ENCODE measurements around the gene FAM83D. TPM values are rescaled to one million over a fixed set of nuclear protein-coding genes. Genes with fewer than 3 reads are reported as not detected.

Gene FAM83D
- total and polyA plus RNA-seq, 2 of the 4 experiments (the other 2 are of a cell fraction), result 20.4 to 26.4 TPM

- H3K23ac ChIP-seq (ENCODE audit: low read depth, low read length), result no peak overlapping the region
- no peaks in the 10 kb centered on the region for H3K4me1 ChIP-seq (ENCODE audit: control insufficient read depth, insufficient read depth, low read length)
- DNase-seq (no peak), ATAC-seq (ENCODE audit: low read depth) (no peak)
- no peak overlapping the region for H2BK15ac ChIP-seq (ENCODE audit: low read depth, low read length)
- H3K4ac ChIP-seq (ENCODE audit: low read depth, low read length), result no peak overlapping the region
- H2AK9ac ChIP-seq (replicated peaks; ENCODE audit: low read depth, low read length, poor library complexity), result no peak overlapping the region
- no peak overlapping the region for H2AFZ ChIP-seq (replicated peaks; ENCODE audit: low read length, poor library complexity)
- no peak overlapping the region for H3K4me2 ChIP-seq (ENCODE audit: low read depth, low read length)
- H3K18ac ChIP-seq (ENCODE audit: low read depth, low read length), result no peak overlapping the region
- no peak overlapping the region for H2BK5ac ChIP-seq (ENCODE audit: low read depth, low read length, poor library complexity, severe bottlenecking)
- dilution Hi-C loops (cut with HindIII; ENCODE audit: low sequenced_read_pairs, unreplicated experiment), result no loop called here
- H3K9me1 ChIP-seq (ENCODE audit: insufficient read depth, low read length), result no peaks in the 10 kb centered on the region
- H3K36me3 ChIP-seq (ENCODE audit: control insufficient read depth, insufficient read depth, low read length), result no peaks in the 10 kb centered on the region
- no peak overlapping the region for H4K5ac ChIP-seq (ENCODE audit: low read depth, low read length)
- in situ Hi-C loops (cut with MboI; ENCODE audit: low sequenced_read_pairs), result loop anchor here (10.0 kb wide), 1 partner anchor 125 kb away; no protein-coding TSS in a partner anchor
- no peak overlapping the region for H2BK120ac ChIP-seq (ENCODE audit: low read depth, low read length)
- H2AK5ac ChIP-seq (ENCODE audit: low read depth, low read length), result no peak overlapping the region
- no peak overlapping the region for H3K9ac ChIP-seq (ENCODE audit: low read depth, low read length)
- no peak for TF ChIP-seq CEBPB (IDR thresholded peaks at IDR 0.05; ENCODE audit: low read depth, low read length)
- TF ChIP-seq MAZ (IDR thresholded peaks at IDR 0.05; ENCODE audit: borderline replicate concordance, low read depth, low read length), result no peak
- no peak for TF ChIP-seq FOS (IDR thresholded peaks at IDR 0.05; ENCODE audit: low read depth, low read length)
- no peak for TF ChIP-seq SMC3 (IDR thresholded peaks at IDR 0.05; ENCODE audit: low read depth, low read length)
- no peak for TF ChIP-seq BHLHE40 (IDR thresholded peaks at IDR 0.05; ENCODE audit: low read depth, low read length)
- no peak for TF ChIP-seq RAD21 (IDR thresholded peaks at IDR 0.05; ENCODE audit: low read length)
- TF ChIP-seq, protein P1, sequence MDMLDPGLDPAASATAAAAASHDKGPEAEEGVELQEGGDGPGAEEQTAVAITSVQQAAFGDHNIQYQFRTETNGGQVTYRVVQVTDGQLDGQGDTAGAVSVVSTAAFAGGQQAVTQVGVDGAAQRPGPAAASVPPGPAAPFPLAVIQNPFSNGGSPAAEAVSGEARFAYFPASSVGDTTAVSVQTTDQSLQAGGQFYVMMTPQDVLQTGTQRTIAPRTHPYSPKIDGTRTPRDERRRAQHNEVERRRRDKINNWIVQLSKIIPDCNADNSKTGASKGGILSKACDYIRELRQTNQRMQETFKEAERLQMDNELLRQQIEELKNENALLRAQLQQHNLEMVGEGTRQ (IDR thresholded peaks at IDR 0.05; ENCODE audit: low read depth, low read length), result no peak
- TF ChIP-seq RFX5 (IDR thresholded peaks at IDR 0.05; ENCODE audit: low read depth, low read length), result no peak
- no peak for TF ChIP-seq POLR2A (IDR thresholded peaks at IDR 0.05; ENCODE audit: low read depth, low read length)
- no peak for TF ChIP-seq MAFK (IDR thresholded peaks at IDR 0.05; ENCODE audit: low read depth, low read length)
- TF ChIP-seq, protein P2, sequence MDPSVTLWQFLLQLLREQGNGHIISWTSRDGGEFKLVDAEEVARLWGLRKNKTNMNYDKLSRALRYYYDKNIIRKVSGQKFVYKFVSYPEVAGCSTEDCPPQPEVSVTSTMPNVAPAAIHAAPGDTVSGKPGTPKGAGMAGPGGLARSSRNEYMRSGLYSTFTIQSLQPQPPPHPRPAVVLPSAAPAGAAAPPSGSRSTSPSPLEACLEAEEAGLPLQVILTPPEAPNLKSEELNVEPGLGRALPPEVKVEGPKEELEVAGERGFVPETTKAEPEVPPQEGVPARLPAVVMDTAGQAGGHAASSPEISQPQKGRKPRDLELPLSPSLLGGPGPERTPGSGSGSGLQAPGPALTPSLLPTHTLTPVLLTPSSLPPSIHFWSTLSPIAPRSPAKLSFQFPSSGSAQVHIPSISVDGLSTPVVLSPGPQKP (IDR thresholded peaks at IDR 0.05; ENCODE audit: borderline replicate concordance, low read depth, low read length), result no peak
- no peak for TF ChIP-seq MXI1 (IDR thresholded peaks at IDR 0.05; ENCODE audit: borderline replicate concordance, low read depth, low read length)
- no peak for TF ChIP-seq RCOR1 (IDR thresholded peaks at IDR 0.05; ENCODE audit: insufficient replicate concordance, low read length)
- TF ChIP-seq CHD1 (IDR thresholded peaks at IDR 0.05; ENCODE audit: low read depth, low read length), result no peak
- TF ChIP-seq NFE2L2 (IDR thresholded peaks at IDR 0.05; ENCODE audit: low read depth, low read length), result no peak
- H3K27ac ChIP-seq (ENCODE audit: insufficient read depth, low read length), result no peak overlapping the region
- CTCF ChIA-PET, result no interaction called here
- 60% methylated on average over 3 of the region's 7 CpGs; no CpG with 5 or more reads in 1 of the 2 experiments for WGBS, 2 experiments (ENCODE audit: extremely low coverage in 2 of 2, insufficient read length in 1 of 2)
- H4K8ac ChIP-seq (ENCODE audit: low read depth in 2 of 2, low read length in 2 of 2), result no peak overlapping the region
- peaks cover 37% of the 10 kb centered on the region for H3K27me3 ChIP-seq (ENCODE audit: control insufficient read depth, insufficient read depth, low read length)
- H3K9me3 ChIP-seq (ENCODE audit: control insufficient read depth, insufficient read depth, low read length), result no peaks in the 10 kb centered on the region
- no peaks in the 10 kb centered on the region for H3K79me1 ChIP-seq (ENCODE audit: low read depth in 1 of 2, low read length in 2 of 2)
- BruUV-seq (replicated peaks), result no TSS peak
- intact Hi-C loops (cut with micrococcal nuclease), result no loop called here
- no peak overlapping the region for H3K4me3 ChIP-seq (ENCODE audit: insufficient read depth, low read depth, low read length)
- POLR2A ChIA-PET (ENCODE audit: unreplicated experiment), result no interaction called here
- no peak overlapping the region for H4K91ac ChIP-seq (ENCODE audit: insufficient read depth, low read depth, low read length)
- no peak overlapping the region for H3K56ac ChIP-seq (ENCODE audit: extremely low read depth, insufficient read depth, low read length)
- H4K20me1 ChIP-seq (ENCODE audit: insufficient read depth, low read length), result no peaks in the 10 kb centered on the region
- H3K14ac ChIP-seq (replicated peaks; ENCODE audit: low read depth, low read length), result no peak overlapping the region
- no peak overlapping the region for H2BK20ac ChIP-seq (ENCODE audit: low read depth, low read length)
Measured at GRCh38 chr20:38919683-38920082, 6.5 kb upstream of the FAM83D start.

Measured in IMR-90 (cell line).